OCI-LY7 (cell line): ENCODE measurements around the gene SPOP. TPM values are rescaled to one million over a fixed set of nuclear protein-coding genes. Genes with fewer than 3 reads are reported as not detected.

Experiments
- BruUV-seq: library from RNA; stranded (reverse); fragments of 400-500 nt; replicated peaks from 2 replicates; lab custom pipeline; 2021; lab: Mats Ljungman, UMichigan
- CTCF ChIA-PET: fragments of 300-600 bp; sonication (Branson Sonifier 250); formaldehyde crosslinking; loops from one replicate; lab custom pipeline; 2022; ENCODE audit warnings: antibody characterized with exemption; ENCODE audit not compliant: unreplicated experiment; lab: Charles Lee
- POLR2A ChIA-PET: fragments of 300-600 bp; sonication (Branson Sonifier 250); formaldehyde crosslinking; loops from one replicate; lab custom pipeline; 2022; ENCODE audit warnings: antibody characterized with exemption; lab: Charles Lee
- DNase-seq: peaks from one replicate; pipeline ENCODE4 v3.0.0-alpha.2; 2015; ENCODE audit warnings: low spot score
- H2AFZ ChIP-seq: fragments of 200-600 bp; sonication (generic), shearing (Covaris generic); 2 replicates; pipeline ENCODE4 v1.6.1; 2014; ENCODE audit warnings: mild to moderate bottlenecking, antibody characterized with exemption, low read length, moderate library complexity
- H3K27ac ChIP-seq: fragments of 200-600 bp; sonication (generic); 2 replicates; pipeline ENCODE4 v1.5.1; 2014; ENCODE audit warnings: mixed run types, low read depth, mild to moderate bottlenecking, moderate library complexity, low read length, inconsistent platforms; ENCODE audit not compliant: poor library complexity, severe bottlenecking
- H3K36me3 ChIP-seq: fragments of 200-600 bp; sonication (generic); 2 replicates; pipeline ENCODE4 v1.6.1; 2014; ENCODE audit warnings: mild to moderate bottlenecking, antibody characterized with exemption, low read length, moderate library complexity, mixed read lengths; ENCODE audit not compliant: insufficient read depth
- H3K4me1 ChIP-seq: fragments of 200-600 bp; sonication (generic); 2 replicates; pipeline ENCODE4 v1.5.1; 2014; ENCODE audit warnings: mild to moderate bottlenecking, low read length; ENCODE audit not compliant: insufficient read depth, poor library complexity, severe bottlenecking
- H3K4me2 ChIP-seq: fragments of 200-600 bp; sonication (generic); 2 replicates; pipeline ENCODE4 v1.6.1; 2014; ENCODE audit warnings: mild to moderate bottlenecking, low read length
- H3K4me3 ChIP-seq: fragments of 200-600 bp; sonication (generic); 2 replicates; pipeline ENCODE4 v1.5.1; 2014; ENCODE audit warnings: mild to moderate bottlenecking, low read depth, low read length; ENCODE audit not compliant: poor library complexity, severe bottlenecking
- H3K79me2 ChIP-seq: fragments of 200-600 bp; sonication (generic); 2 replicates; pipeline ENCODE4 v1.6.1; 2016; ENCODE audit warnings: low read depth, mild to moderate bottlenecking, low read length, moderate library complexity, mixed read lengths; ENCODE audit not compliant: insufficient read depth
- H3K9me2 ChIP-seq: fragments of 200-600 bp; sonication (generic); 2 replicates; pipeline ENCODE4 v1.6.1; 2016; ENCODE audit warnings: mild to moderate bottlenecking, low read length, mixed read lengths; ENCODE audit not compliant: insufficient read depth
- H3K9me3 ChIP-seq: fragments of 200-600 bp; sonication (generic); 2 replicates; pipeline ENCODE4 v1.6.1; 2014; ENCODE audit warnings: mild to moderate bottlenecking, mixed run types, low read length, mixed read lengths
- H4K20me1 ChIP-seq: fragments of 200-600 bp; sonication (generic); 2 replicates; pipeline ENCODE4 v1.6.1; 2014; ENCODE audit warnings: mild to moderate bottlenecking, antibody characterized with exemption, low read length, moderate library complexity, mixed read lengths; ENCODE audit not compliant: insufficient read depth
- EZH2phosphoT487 ChIP-seq: fragments of 200-600 bp; sonication (generic); IDR thresholded peaks from 2 replicates; pipeline ENCODE4 v1.6.1; 2018; ENCODE audit warnings: low read depth, borderline replicate concordance, mild to moderate bottlenecking, mixed run types, antibody characterized with exemption, low read length, moderate library complexity, mixed read lengths
- intact Hi-C: fragments of 100-400 bp; cut with micrococcal nuclease; formaldehyde crosslinking; loops from one replicate; pipeline ENCODE4 v1.10.0; 2022; ENCODE audit not compliant: unreplicated experiment
- total RNA-seq, 2 experiments: library from RNA; depleted of rRNA in 1 of 2; stranded (reverse); fragments of >200 nt in 1 of 2; shearing (Covaris generic) in 1 of 2; gene quantifications; 2 replicates each; pipeline ENCODE4 v1.2.3, GENCODE V29; 2014 to 2022
- TF ChIP-seq, protein P1 (sequence below): fragments of 200-600 bp; sonication (generic); conservative IDR thresholded peaks from 2 replicates; pipeline ENCODE4 v1.5.1; 2014; ENCODE audit warnings: mild to moderate bottlenecking, antibody characterized with exemption, low read length, moderate library complexity, mixed read lengths

The SPOP gene
- total RNA-seq, 2 experiments from 2014 or later: 37.8 to 69.0 TPM

DNA sequence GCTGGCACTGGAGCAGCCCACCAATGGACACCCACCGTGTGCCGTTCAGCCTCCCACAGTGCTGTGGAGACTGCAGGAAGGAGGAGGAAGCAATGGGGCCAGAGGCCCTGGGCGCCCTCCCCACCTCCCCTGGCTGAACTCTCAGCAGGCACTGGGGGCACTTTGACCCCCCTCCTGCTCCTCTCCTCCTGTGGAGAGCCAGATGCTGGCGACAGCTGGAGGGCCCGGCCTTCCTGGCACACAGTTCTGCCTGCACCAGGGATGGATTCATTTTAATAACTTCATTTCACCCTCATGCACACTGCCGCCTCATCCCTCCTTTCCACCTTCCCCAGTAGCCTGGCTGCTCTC is 96.3 kb downstream of the SPOP start:
- intact Hi-C loops: no loop called here
- no peaks in the 10 kb centered on the region for H3K79me2 ChIP-seq
- H3K4me2 ChIP-seq: no peak overlapping the region
- H3K27ac ChIP-seq: no peak overlapping the region
- DNase-seq: no peak
- TF ChIP-seq, protein P1, sequence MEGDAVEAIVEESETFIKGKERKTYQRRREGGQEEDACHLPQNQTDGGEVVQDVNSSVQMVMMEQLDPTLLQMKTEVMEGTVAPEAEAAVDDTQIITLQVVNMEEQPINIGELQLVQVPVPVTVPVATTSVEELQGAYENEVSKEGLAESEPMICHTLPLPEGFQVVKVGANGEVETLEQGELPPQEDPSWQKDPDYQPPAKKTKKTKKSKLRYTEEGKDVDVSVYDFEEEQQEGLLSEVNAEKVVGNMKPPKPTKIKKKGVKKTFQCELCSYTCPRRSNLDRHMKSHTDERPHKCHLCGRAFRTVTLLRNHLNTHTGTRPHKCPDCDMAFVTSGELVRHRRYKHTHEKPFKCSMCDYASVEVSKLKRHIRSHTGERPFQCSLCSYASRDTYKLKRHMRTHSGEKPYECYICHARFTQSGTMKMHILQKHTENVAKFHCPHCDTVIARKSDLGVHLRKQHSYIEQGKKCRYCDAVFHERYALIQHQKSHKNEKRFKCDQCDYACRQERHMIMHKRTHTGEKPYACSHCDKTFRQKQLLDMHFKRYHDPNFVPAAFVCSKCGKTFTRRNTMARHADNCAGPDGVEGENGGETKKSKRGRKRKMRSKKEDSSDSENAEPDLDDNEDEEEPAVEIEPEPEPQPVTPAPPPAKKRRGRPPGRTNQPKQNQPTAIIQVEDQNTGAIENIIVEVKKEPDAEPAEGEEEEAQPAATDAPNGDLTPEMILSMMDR: no peak
- TF ChIP-seq EZH2phosphoT487: no peak
- no peak overlapping the region for H3K4me3 ChIP-seq
- H3K36me3 ChIP-seq: no peaks in the 10 kb centered on the region
- H2AFZ ChIP-seq: no peak overlapping the region
- H3K4me1 ChIP-seq: peaks cover 11% of the 10 kb centered on the region
- ChIA-PET CTCF (no interaction called here), POLR2A (no interaction called here)
- H4K20me1 ChIP-seq: no peaks in the 10 kb centered on the region
- no peaks in the 10 kb centered on the region for H3K9me2 ChIP-seq
- H3K9me3 ChIP-seq: no peaks in the 10 kb centered on the region
- BruUV-seq: no TSS peak

DNA sequence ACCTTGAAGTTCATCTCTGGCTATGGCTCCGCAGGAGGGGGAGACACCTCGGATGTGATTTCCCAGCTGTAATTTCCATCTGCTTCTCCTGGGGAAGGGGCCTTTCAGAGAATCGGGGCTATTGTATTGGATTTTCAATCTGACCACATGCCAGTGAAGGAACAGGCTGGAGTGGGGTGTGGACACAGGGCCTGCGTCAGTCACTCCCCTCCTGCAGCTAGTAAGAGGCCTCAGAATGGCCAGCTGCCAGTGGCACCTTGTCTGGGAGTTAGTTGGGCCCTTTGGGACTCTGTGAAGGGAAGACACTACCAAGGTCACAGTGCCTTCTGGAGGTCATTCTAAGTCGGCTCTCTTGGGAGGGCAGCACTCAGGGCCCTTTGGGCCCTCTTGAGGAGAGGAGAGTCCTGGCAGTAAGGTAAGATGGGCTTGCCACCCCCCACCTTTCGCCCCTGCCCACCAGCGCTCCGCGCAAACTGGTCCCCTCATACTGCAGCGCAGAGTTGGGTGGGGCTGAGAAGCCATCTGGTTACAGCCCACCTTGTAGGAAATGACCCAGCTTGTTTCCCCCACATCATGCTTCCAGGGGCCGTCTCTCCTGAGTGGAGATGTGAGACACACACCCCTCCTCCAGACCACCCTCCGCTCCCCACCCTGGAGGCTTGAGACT is 96.8 kb downstream of the SPOP start:
- H2AFZ ChIP-seq: no peak overlapping the region
- no peak overlapping the region for H3K27ac ChIP-seq
- CTCF ChIA-PET: no interaction called here
- H3K4me2 ChIP-seq: no peak overlapping the region
- H3K4me1 ChIP-seq: peaks cover 16% of the 10 kb centered on the region
- no peak for DNase-seq
- TF ChIP-seq, protein P1: no peak
- no peak for TF ChIP-seq EZH2phosphoT487
- no peaks in the 10 kb centered on the region for H3K9me3 ChIP-seq
- no peaks in the 10 kb centered on the region for H4K20me1 ChIP-seq
- no peak overlapping the region for H3K4me3 ChIP-seq
- BruUV-seq: no TSS peak
- H3K36me3 ChIP-seq: no peaks in the 10 kb centered on the region
- H3K9me2 ChIP-seq: no peaks in the 10 kb centered on the region
- POLR2A ChIA-PET: no interaction called here
- intact Hi-C loops: no loop called here
- H3K79me2 ChIP-seq: no peaks in the 10 kb centered on the region

DNA sequence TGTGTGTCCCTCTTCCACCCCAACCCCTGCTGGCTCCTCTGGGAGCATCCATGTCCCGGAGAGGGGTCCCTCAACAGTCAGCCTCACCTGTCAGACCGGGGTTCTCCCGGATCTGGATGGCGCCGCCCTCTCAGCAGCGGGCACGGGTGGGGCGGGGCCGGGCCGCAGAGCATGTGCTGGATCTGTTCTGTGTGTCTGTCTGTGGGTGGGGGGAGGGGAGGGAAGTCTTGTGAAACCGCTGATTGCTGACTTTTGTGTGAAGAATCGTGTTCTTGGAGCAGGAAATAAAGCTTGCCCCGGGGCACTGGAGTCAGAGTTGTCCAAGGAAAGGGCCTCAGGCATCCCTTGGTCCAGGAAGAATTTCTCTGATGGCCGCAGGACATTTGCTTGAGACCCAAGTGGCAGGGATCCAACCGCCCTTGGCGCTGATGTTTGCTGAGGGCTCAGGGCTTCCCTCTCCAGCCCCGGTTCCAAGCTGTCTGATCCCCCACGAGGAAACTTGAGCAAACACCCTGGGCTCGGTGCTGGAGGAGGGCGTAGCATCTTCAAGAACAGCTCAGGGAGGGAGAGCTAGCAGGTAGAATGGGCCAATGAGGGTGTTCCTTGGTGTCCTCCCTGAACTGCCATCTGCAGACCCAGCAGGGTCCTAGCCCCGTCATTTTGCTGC is 97.7 kb downstream of the SPOP start:
- no peaks in the 10 kb centered on the region for H4K20me1 ChIP-seq
- no peak overlapping the region for H3K4me3 ChIP-seq
- ChIA-PET POLR2A (no interaction called here), CTCF (no interaction called here)
- H3K4me2 ChIP-seq: no peak overlapping the region
- TF ChIP-seq EZH2phosphoT487: no peak
- TF ChIP-seq, protein P1: no peak
- no peak for DNase-seq
- H3K27ac ChIP-seq: no peak overlapping the region
- BruUV-seq: no TSS peak
- H3K4me1 ChIP-seq: peaks cover 19% of the 10 kb centered on the region
- no peaks in the 10 kb centered on the region for H3K36me3 ChIP-seq
- no peak overlapping the region for H2AFZ ChIP-seq
- intact Hi-C loops: no loop called here
- H3K79me2 ChIP-seq: no peaks in the 10 kb centered on the region
- no peaks in the 10 kb centered on the region for H3K9me3 ChIP-seq
- H3K9me2 ChIP-seq: no peaks in the 10 kb centered on the region
